ENCODE results near the gene UBE2G1.
"Not testable (repeated sequence)": the region's sequence is repeated elsewhere in the genome, so short reads cannot be mapped to it uniquely, and the experiment has no call there.

UBE2G1 gene

GRCh38 chr17:4375039-4375748 is 8.7 kb upstream of the UBE2G1 start:
- DNase-seq (ENCODE audit: low spot score), result no peak

GRCh38 chr17:4369557-4370230 is 3.2 kb upstream of the UBE2G1 start:
- DNase-seq (ENCODE audit: low spot score), result no peak

GRCh38 chr17:4368341-4368740 is 1.9 kb upstream of the UBE2G1 start:
- no peak for DNase-seq (ENCODE audit: low spot score)

GRCh38 chr17:4367177-4367576 is 702 bp upstream of the UBE2G1 start:
- not testable (repeated sequence) for DNase-seq (ENCODE audit: low spot score)

- DNase-seq (ENCODE audit: low spot score), result peak; percentile 13
Observed at GRCh38 chr17:4365628-4366326, 698 bp downstream of the UBE2G1 start.

GRCh38 chr17:4365103-4365627 is 1.3 kb downstream of the UBE2G1 start:
- peak; percentile 91 for DNase-seq (ENCODE audit: low spot score)

- no peak for DNase-seq (ENCODE audit: low spot score)
Observed at GRCh38 chr17:4364622-4365041, 1.8 kb downstream of the UBE2G1 start.

- no peak for DNase-seq (ENCODE audit: low spot score)
Observed at GRCh38 chr17:4362141-4362540, 4.3 kb downstream of the UBE2G1 start.

GRCh38 chr17:4358154-4358553 is 8.3 kb downstream of the UBE2G1 start:
- no peak for DNase-seq (ENCODE audit: low spot score)

GRCh38 chr17:4357671-4358070 is 8.8 kb downstream of the UBE2G1 start:
- DNase-seq (ENCODE audit: low spot score), result no peak

GRCh38 chr17:4357030-4357628 is 9.3 kb downstream of the UBE2G1 start:
- no peak for DNase-seq (ENCODE audit: low spot score)

- no peak for DNase-seq (ENCODE audit: low spot score)
Observed at GRCh38 chr17:4354862-4355514, 11.5 kb downstream of the UBE2G1 start.

- no peak for DNase-seq (ENCODE audit: low spot score)
Observed at GRCh38 chr17:4354206-4354605, 12.3 kb downstream of the UBE2G1 start.

- not testable (repeated sequence) for DNase-seq (ENCODE audit: low spot score)
Observed at GRCh38 chr17:4350214-4350613, 16.3 kb downstream of the UBE2G1 start.

- no peak for DNase-seq (ENCODE audit: low spot score)
Observed at GRCh38 chr17:4345581-4346252, 20.8 kb downstream of the UBE2G1 start.

- no peak for DNase-seq (ENCODE audit: low spot score)
Observed at GRCh38 chr17:4344926-4345325, 21.5 kb downstream of the UBE2G1 start.

GRCh38 chr17:4342535-4342934 is 23.9 kb downstream of the UBE2G1 start:
- DNase-seq (ENCODE audit: low spot score), result no peak

GRCh38 chr17:4341616-4341977 is 24.9 kb downstream of the UBE2G1 start:
- no peak for DNase-seq (ENCODE audit: low spot score)

GRCh38 chr17:4340914-4341615 is 25.4 kb downstream of the UBE2G1 start:
- no peak for DNase-seq (ENCODE audit: low spot score)

- no peak for DNase-seq (ENCODE audit: low spot score)
Observed at GRCh38 chr17:4334776-4335584, 31.5 kb downstream of the UBE2G1 start.
